ENCODE measurements around the gene IFT81.
A peak's percentile ranks its signal among the peaks of the same experiment; 100 is the strongest.
"Not testable (repeated sequence)": the region's sequence is repeated elsewhere in the genome, so short reads cannot be mapped to it uniquely, and the experiment has no call there.

IFT81 gene, protein sequence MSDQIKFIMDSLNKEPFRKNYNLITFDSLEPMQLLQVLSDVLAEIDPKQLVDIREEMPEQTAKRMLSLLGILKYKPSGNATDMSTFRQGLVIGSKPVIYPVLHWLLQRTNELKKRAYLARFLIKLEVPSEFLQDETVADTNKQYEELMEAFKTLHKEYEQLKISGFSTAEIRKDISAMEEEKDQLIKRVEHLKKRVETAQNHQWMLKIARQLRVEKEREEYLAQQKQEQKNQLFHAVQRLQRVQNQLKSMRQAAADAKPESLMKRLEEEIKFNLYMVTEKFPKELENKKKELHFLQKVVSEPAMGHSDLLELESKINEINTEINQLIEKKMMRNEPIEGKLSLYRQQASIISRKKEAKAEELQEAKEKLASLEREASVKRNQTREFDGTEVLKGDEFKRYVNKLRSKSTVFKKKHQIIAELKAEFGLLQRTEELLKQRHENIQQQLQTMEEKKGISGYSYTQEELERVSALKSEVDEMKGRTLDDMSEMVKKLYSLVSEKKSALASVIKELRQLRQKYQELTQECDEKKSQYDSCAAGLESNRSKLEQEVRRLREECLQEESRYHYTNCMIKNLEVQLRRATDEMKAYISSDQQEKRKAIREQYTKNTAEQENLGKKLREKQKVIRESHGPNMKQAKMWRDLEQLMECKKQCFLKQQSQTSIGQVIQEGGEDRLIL

DNA sequence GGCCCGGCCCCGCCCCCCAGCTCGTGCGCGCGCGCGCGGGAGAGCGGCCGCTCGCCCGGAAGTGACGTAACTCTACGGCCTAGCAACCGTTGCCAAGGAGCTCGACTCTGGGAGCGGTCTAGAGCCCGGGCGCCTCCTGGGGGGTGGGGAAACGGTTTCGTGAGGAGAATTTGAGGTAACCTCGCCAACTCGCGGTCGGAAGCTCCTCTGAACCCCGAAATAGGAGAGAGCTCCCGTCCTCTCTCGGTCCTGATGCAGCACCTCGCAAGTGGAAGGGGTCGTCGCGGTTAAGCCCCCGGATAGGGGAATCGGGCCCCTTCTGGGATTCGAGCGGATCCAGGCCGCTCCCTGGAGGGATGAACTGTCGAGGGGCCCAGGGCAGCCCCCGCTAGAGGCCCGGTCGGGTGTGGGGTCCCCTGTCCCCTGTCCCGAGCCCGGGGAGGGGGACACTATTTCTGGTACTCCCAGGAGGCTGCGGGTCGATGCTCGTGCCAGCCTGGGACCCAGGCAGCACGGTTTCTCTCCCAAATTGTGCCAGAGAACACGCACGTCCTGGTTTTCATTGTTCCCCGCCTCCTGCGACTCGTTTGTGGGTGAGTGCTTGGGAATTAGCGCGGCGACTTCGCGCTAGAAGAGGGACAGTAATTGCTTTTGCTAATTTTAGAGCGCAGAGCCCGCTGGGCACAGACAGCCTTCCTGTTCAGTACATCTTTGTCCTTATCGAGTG lies at the start of gene IFT81:
TSS of gene IFT81 (plus strand) at position 89 of the 727 bp plus-strand sequence. CDS start 3,024 bp downstream, outside the sequence.
- peak; percentile 99 for DNase-seq

DNA sequence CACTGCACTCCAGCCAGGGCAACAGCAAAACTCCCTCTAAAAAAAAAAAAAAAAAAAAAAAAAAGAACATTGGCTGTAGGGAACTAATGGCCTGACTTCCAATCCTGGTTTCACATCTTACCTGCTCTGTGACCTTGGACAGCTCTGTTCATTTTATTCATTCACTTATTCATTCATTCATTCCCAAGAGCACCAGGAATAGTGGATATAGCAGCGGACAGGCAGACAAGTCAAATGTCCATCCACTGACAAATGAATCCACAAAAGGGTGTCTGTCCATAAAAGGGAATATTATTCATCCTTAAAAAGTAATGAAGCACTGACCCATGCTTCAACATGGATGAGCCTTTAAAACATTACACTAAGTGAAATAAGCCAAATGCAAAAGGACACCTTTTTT lies 48.3 kb upstream of the IFT81 start:
- DNase-seq: no peak

DNA sequence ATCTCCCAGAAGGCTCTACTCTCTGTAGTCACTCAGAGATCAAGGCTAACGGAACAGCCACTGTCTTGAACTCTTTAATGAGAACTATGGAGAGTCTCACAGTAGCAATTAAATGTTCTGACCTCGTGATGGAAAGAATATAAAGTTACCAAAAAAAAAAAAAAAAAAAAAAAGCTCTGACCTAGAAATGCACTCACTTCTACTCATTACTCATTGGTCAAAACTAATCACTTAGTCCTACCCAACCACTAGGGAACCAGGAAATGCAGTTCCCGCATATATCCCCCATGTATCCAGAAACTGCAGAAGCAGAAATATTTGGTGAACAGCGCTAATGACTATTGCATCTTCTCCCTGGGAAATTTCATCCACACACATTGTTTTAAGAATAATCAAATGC lies 46.4 kb upstream of the IFT81 start:
- no peak for DNase-seq

DNA sequence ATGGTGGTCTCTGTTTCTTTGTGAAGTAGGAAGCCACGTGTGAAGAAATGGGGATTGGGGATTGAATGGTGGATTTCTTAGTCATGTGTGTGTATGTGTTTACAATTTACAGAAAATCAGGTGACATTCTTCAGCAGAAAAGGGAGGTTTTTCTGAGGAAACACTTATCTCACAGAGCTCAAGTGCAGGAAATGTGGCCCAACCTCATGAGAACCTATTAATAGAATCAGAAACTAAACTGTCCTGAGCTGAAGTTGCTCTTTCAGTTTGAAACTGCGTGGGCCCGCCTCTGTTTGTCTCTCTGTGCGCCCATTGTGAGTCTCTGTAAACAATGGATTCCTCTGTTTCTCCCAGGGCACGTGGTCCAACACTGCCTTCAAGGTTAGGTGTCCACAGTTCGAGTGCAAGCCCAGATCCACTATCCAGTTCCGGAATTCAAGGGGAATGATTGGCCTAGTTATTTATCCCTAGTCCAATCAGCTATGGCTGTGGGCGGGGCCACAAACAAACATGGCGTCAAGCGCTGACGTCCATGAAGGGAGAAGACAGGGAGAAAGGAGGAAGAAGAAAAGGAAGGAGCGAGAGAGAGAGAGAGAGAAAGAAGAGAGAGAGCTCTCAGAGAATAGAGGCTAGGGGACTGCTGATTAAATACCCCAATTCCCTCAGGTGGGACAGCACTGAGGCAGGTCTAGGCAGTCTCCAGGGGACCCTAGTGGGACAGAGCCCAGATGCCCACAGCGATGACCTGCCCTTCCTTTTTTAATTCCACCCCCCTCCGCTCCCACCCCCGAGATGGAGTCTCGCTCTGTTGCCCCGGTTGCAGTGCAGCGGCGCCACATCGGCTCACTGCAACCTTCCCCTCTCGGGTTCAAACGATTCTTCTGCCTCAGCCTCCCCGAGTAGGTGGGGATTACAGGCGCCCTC lies 44.4 kb upstream of the IFT81 start:
- DNase-seq: no peak

DNA sequence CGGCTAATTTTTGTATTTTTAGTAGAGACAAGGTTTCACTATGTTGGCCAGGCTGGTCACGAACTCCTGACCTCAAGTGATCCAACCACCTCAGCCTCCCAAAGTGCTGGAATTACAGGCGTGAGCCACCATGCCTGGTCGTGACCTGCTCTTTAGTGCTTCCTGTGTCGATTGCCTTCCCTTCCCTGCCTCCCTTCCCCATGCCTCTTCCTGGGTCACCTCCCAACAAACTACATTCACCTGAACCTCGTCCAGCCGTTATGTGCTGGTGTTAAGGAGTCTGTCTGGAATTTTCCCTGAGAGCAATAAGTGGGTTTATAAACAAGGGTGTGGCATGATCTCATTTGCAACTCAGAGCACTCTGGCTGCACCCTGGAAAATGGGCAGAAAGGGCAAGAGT lies 43.7 kb upstream of the IFT81 start:
- DNase-seq: no peak

DNA sequence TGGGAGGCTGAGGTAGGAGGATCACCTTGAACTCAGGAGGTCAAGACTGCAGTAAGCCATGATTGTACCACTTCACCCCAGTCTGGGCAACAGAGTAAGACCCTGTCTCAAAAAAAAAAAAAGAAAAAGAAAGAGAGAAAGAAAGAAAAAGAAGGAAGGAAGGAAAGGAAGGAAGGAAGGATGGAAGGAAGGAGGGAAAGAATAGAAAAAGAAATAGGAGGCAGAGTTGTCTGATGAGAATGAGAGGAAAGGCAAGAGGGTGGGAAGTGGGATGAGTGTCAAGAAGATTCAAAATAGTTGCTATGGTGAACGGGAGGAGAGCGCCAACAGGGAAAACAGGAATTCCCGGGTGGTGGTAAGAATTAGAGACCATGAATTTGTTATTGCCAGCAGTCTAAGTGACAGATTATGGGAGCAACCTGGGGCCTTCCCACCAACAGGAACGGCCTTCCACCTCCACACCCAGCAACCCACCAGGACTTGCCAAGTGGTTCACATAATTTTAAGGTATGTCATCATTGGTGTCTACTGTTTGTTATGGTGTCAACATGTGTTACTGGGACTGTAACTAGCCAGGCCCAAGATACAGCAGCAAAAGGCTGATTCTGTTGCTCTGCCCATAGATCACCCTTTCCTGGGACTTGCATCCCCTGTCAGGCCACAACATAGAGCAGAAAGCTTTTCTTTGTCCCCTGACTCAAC lies 39.7 kb upstream of the IFT81 start:
- no peak for DNase-seq

DNA sequence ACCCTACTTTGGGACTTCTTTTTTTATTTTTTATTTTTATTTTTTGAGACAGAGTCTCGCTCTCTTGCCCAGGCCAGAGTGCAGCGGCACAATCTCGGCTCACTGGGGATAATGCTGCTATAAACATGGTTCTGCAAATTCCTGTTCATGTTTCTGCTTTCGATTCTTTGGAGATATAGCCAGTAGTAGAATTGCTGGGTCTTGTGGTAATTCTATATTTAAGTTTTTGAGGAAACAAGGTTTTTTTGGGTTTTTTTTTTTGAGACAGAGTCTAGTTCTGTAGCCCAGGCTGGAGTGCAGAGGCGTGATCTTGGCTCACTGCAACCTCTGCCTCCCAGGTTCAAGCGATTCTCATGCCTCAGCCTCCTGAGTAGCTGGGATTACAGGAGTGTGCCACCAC lies 35.9 kb upstream of the IFT81 start:
- DNase-seq: not testable (repeated sequence)

DNA sequence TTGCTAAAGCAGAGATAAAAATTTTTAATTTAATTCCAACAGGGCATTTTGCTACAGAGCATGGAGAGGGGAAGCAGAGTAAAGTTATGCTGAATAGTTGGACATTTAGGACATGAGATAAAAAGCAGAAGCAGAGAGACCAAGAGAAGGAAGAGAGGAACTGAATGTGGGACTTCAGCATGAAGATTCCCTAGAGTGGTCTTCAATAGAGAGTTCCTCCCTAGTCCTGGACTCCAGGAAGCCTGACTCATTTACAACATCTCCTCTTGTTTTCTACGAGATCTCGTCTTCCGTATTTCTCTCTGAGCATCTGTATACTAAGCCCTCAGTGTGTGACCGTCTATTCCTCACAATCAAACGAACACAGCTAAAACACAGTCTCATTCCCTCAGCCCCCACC lies 35.2 kb upstream of the IFT81 start:
- DNase-seq: no peak

DNA sequence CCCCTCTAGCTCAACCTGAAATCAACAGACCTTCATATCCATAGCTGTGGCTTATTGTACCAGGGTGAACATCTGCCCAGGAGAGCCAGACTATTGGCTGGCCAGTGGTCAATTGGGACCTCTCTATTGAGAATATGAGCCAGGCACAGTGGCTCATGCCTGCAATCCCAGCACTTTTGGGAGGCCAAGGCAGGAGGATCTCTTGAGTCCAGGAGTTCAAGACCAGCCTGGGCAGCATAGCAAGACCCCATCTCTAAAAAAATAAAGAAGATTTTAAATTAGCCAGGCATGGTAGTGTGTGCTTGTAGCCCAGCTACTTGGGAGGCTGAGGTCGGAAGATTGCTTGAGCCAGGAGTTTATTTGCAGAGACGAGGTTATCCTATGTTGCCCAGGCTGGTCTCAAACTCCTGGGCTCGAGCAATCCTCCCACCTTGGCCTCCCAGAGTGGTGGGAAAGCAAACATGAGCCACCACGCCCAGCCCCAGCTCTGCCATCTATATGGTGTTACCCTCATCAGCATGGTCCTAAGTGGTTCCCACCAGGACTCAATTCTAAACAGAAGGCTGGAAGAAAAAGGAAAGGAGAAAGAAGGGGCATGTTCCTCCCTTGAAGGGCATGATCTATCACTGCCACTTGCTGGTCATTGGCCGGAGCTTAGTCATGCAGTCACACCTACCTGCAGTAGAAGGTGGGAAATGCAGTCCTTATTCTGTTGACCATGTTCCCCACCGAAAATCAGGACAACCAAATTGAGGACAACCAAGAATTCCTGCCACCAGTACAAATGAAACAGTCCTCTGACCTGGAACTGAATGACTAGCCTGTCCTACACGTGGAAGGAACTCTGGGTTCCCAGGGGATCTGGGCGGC lies 33.7 kb upstream of the IFT81 start:
- no peak for DNase-seq

DNA sequence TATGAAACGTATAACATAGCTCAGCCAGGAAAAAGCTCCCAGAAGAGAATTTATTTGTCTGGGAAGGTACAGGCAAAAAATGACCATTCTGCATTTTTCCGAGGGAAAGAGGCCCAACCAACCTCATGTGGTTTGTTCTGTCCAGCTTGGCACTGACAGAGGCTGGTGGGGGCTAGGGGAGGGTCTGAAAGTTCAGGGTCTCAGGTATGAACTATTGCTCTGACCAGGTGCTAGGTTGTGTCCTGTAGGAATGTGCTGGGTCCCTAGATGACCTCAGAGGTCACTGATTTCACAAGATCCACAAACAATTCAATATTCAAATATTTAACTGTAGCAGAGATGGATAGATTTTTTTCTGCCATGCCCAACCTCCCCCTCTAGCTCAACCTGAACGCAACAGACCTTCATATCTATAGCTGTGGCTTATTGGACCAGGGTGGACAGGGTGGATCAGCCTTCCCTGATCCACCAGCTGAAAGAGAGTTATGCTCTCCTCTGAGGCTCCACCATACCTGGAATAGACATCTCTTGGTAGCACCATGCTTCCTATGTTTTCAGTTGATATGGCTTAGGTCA lies 32.9 kb upstream of the IFT81 start:
- no peak for DNase-seq

DNA sequence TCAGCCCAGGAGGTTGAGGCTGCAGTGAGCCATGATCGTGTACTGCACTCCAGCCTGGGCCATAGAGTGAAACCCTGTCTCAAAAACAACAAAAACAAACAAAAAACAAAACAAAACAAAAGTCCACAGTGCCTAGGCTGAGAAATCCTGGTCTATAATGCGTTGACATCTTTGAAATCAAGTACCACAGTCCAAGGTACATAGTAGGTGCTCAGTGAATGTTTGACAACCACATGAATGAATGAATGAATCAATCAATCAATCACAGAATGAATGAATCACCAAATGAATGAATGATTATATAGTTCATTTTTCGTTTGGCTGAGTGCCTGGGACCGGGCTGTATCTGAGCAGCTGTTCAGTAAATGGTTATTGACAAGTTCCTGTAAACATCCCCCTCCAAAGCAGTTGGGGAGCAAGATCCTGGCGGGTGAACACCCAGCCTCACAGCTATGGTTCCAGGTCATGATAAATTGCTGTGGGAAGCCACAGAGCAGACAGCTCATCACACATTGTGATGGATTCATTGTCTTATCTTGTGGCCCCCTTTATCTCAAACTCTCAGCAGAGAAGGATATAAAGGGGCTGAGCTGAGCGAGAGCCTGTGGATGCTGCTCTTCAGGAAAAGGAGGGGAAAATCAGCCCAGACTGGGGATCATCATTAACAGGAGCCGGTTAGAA lies 30.4 kb upstream of the IFT81 start:
- DNase-seq: no peak

DNA sequence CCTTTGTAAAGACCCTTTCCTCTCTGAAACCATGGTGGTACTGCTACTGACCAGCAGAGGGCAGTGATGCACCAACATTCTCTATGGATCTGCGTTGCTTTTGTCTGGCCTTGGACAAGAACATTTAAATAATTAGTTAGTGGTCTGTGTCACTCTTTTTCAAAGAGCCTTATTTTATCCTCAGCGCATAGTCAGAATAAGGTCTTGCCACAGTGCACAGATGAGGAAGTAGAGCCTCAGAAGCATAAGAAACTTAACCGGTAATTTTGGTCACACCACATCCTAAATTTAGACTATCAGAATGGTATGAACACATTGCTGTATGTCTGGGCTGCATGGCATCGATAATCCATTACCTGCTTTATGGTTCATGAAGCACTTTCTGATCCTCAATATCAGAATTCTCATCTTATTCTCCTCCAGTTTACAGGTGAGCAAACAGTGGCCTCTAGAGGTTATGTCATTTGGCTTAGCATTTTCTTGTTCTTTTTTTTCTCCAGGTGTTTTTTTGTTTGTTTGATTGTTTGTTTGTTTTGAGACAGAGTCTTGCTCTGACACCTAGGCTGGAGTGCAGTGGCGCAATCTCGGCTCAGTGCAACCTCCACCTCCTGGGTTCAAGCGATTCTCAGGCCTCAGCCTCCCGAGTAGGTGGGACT lies 23.7 kb upstream of the IFT81 start:
- peak; percentile 75 for DNase-seq

DNA sequence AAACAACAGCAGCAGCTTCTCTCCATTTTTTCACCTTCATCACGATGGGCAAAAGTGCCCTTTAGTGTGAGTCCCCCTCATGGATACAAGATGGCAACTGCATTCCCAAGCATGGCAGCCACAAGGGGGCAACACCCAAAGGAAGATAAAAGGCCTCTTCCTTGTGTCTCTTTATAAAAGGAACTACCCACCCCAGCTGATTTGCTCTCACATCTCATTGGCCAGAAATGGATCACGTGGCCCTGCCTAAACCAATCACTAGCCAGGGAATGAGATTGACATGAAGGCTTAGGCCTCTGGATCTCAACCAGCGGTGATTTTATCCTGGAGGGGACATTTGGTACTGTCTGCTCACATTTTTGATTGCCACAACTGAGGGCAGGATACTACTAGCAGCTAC lies 21.9 kb upstream of the IFT81 start:
- no peak for DNase-seq

DNA sequence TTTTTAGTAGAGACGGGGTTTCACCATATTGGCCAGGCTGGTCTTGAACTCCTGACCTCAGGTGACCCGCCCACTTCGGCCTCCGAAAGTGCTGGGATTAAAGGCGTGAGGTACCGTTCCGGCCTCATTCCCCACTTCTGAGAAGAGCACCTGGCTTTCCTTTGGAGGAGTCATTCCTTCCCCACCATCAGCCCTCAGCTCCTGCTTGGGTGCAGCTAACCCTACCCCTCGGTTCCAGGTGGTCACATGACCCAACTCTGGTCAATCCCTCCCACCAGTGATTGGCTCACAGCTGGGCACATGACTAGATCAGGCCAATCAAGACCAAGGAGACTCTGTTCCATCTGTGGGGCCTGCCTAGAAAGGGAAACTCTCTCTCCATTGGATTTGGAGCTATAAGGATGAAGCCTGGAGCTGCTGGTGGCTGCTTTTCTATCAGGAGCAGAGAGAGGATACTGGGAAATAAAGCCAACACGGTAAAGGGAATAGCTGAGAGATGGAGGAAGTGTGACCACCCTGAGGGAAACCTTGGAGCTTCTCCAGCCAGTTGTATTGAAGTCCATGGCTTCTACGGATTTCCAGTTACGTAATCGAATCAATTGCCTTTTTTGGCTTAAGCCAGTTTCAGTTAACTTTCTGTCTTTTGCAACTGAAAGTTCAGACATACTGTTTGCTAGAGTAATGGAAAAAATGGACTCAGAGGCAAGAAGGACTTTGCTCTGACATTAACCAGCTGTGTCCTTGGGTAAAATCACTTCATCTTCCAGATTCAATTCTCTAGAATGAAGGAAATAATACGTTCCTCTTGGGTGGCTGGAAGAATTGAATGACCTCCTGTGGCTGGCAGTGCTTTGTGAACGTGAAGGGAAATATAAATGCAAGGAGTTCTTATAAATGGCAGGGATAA lies 19.7 kb upstream of the IFT81 start:
- DNase-seq: no peak

DNA sequence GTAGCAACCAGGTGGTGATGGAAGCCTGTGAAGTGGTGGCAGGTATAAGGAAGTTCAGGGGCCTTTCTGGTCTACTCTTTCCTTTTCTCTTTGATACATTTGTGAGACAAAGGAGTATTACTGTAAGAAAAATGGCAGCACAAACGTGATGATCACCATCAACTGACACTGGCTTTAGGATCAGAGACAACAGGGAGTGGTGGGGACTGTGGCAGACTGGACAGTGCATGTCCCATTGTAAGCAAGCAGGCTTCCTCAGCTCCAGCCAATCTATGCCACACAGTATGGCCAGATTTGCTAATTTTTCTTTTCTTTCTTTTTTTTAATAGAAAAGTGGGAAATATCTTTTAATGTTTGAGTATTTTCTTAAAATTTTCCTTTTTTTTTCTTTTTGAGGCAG lies 19.0 kb upstream of the IFT81 start:
- DNase-seq: no peak

DNA sequence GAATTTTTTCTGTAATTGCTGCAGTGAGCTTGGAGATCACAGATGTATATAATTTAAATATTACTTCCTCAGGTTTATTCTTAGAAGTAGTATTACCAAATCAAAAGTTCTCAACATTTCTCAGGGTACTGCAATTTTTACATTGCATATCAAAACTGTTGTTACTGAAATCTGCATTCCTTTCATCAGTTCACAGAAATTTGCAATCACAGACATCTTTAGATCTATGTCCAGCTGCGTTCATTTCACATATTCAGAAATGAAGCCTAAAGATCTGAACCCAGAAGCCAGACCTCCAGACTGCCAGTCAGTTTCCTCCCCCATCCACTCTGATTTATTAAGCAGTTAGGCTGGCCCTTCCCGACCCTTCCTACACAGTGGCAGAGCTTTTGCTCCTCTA lies 18.2 kb upstream of the IFT81 start:
- no peak for DNase-seq

DNA sequence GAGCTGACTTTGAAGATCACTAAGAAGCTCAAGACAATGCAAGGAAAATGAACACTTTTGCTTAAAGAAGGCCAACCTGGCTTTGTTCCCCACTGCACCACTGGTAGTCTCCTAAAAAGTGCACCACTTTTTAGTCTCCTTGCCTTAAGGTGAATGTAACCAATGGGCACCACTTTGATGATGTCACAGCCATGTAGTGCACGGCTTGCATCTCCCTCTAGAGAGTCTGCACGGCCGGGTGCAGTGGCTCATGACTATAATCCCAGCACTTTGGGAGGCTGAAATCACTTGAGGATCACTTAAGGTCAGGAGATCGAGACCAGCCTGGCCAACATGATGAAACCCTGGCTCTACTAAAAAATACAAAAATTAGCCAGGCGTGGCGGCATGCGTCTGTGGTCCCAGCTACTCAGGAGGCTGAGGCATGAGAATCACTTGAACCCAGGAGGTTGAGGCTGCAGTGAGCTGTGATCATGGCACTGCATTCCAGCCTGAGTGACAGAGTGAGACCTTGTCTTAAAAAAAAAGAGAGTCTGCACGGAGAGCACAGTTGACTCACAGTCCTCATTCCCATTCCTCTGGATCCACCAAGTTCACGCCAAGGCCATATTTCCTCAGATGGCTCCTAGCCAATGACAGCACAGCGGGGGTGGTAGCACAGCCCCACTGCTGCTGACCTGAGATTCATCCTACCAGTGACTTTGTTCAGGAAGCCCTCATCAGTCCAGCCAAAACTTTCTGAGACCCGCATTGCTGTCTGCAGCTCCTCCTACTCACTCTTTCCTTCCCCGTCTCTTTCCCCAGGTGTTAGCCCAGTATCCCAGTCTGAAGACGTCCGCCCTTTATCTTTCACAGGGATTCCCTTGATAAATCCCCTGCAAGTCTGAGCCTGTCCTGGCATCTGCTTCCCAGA lies 16.5 kb upstream of the IFT81 start:
- DNase-seq: no peak
